ENCODE data around the gene MYMK.

The MYMK gene

GRCh38 chr9:133505186-133505830, 19.5 kb downstream of the MYMK start:
- no peak for DNase-seq (ENCODE audit: low read depth)

GRCh38 chr9:133502112-133502511, 22.6 kb downstream of the MYMK start:
- no peak for DNase-seq (ENCODE audit: low read depth)

GRCh38 chr9:133499892-133500270, 24.9 kb downstream of the MYMK start:
- DNase-seq (ENCODE audit: low read depth) = no peak

GRCh38 chr9:133499132-133499891, 25.4 kb downstream of the MYMK start:
- DNase-seq (ENCODE audit: low read depth) = no peak

- no peak for DNase-seq (ENCODE audit: low read depth)
Observed at GRCh38 chr9:133496861-133497842, 27.6 kb downstream of the MYMK start.

- no peak for DNase-seq (ENCODE audit: low read depth)
Observed at GRCh38 chr9:133495327-133496293, 29.1 kb downstream of the MYMK start.

GRCh38 chr9:133494636-133495326, 30.0 kb downstream of the MYMK start:
- no peak for DNase-seq (ENCODE audit: low read depth)

GRCh38 chr9:133493845-133494540, 30.8 kb downstream of the MYMK start:
- no peak for DNase-seq (ENCODE audit: low read depth)

- no peak for DNase-seq (ENCODE audit: low read depth)
Observed at GRCh38 chr9:133493428-133493827, 31.3 kb downstream of the MYMK start.

GRCh38 chr9:133492061-133493021, 32.4 kb downstream of the MYMK start:
- no peak for DNase-seq (ENCODE audit: low read depth)

- no peak for DNase-seq (ENCODE audit: low read depth)
Observed at GRCh38 chr9:133491656-133491925, 33.2 kb downstream of the MYMK start.

- DNase-seq (ENCODE audit: low read depth) = no peak
Observed at GRCh38 chr9:133490865-133491655, 33.7 kb downstream of the MYMK start.

GRCh38 chr9:133490201-133490681, 34.5 kb downstream of the MYMK start:
- no peak for DNase-seq (ENCODE audit: low read depth)

- no peak for DNase-seq (ENCODE audit: low read depth)
Observed at GRCh38 chr9:133489253-133490190, 35.2 kb downstream of the MYMK start.

- no peak for DNase-seq (ENCODE audit: low read depth)
Observed at GRCh38 chr9:133488686-133489252, 36.0 kb downstream of the MYMK start.

GRCh38 chr9:133487331-133487725, 37.4 kb downstream of the MYMK start:
- no peak for DNase-seq (ENCODE audit: low read depth)

Data from HS-27A (cell line).